Measurements from ENCODE around the gene FAM193A.

GRCh38 chr4:2570551-2571222 is 34.2 kb downstream of the FAM193A start:
- TF ChIP-seq CTCF (IDR thresholded peaks at IDR 0.05; ENCODE audit: insufficient read depth, low read depth, low read length) (no peak), EZH2 (IDR thresholded peaks at IDR 0.05; ENCODE audit: insufficient read depth, low read length) (no peak)
